ENCODE results near the gene RELCH.
A peak's percentile ranks its signal among the peaks of the same experiment; 100 is the strongest.

Gene RELCH

GRCh38 chr18:62187543-62188510 is 772 bp downstream of the RELCH start:
- peak; percentile 28 for DNase-seq

- DNase-seq: no peak
Observed at GRCh38 chr18:62189208-62189607, 2.2 kb downstream of the RELCH start.

- DNase-seq: no peak
Observed at GRCh38 chr18:62196079-62196478, 9.0 kb downstream of the RELCH start.

GRCh38 chr18:62196980-62197379 is 9.9 kb downstream of the RELCH start:
- no peak for DNase-seq

- no peak for DNase-seq
Observed at GRCh38 chr18:62198259-62198658, 11.2 kb downstream of the RELCH start.

- no peak for DNase-seq
Observed at GRCh38 chr18:62199629-62200028, 12.6 kb downstream of the RELCH start.

GRCh38 chr18:62200121-62200914 is 13.3 kb downstream of the RELCH start:
- no peak for DNase-seq

- DNase-seq: no peak
Observed at GRCh38 chr18:62201870-62202269, 14.8 kb downstream of the RELCH start.

- DNase-seq: no peak
Observed at GRCh38 chr18:62205824-62206223, 18.8 kb downstream of the RELCH start.

- DNase-seq: no peak
Observed at GRCh38 chr18:62206593-62206992, 19.5 kb downstream of the RELCH start.

- DNase-seq: no peak
Observed at GRCh38 chr18:62209046-62209445, 22.0 kb downstream of the RELCH start.

GRCh38 chr18:62210138-62210537 is 23.1 kb downstream of the RELCH start:
- DNase-seq: no peak

GRCh38 chr18:62211325-62211828 is 24.3 kb downstream of the RELCH start:
- DNase-seq: no peak

- no peak for DNase-seq
Observed at GRCh38 chr18:62214790-62215189, 27.7 kb downstream of the RELCH start.

- no peak for DNase-seq
Observed at GRCh38 chr18:62224229-62224628, 37.2 kb downstream of the RELCH start.

- DNase-seq: no peak
Observed at GRCh38 chr18:62226047-62226446, 39.0 kb downstream of the RELCH start.

- no peak for DNase-seq
Observed at GRCh38 chr18:62236252-62236651, 49.2 kb downstream of the RELCH start.

GRCh38 chr18:62239475-62239874 is 52.4 kb downstream of the RELCH start:
- no peak for DNase-seq

GRCh38 chr18:62242955-62243354 is 55.9 kb downstream of the RELCH start:
- no peak for DNase-seq

- DNase-seq: no peak
Observed at GRCh38 chr18:62245177-62245576, 58.1 kb downstream of the RELCH start.

- DNase-seq: no peak
Observed at GRCh38 chr18:62245699-62246098, 58.6 kb downstream of the RELCH start.

- no peak for DNase-seq
Observed at GRCh38 chr18:62248313-62248712, 61.3 kb downstream of the RELCH start.

- peak; percentile 25 for DNase-seq
Observed at GRCh38 chr18:62249478-62250097, 62.5 kb downstream of the RELCH start.
